22Rv1 (cell line): ENCODE results near the gene ZNF621.

Source experiments
- CTCF ChIP-seq: fragments of 450-650 bp; IDR thresholded peaks from 2 replicates; pipeline ENCODE4 v1.5.1; 2017; ENCODE audit warnings: mild to moderate bottlenecking
- ZFX ChIP-seq: fragments of 450-650 bp; IDR thresholded peaks from 2 replicates; pipeline ENCODE4 v1.6.1; 2017; ENCODE audit warnings: antibody characterized with exemption, borderline replicate concordance

GRCh38 chr3:40586901-40587300 is 62.1 kb downstream of the ZNF621 start:
- TF ChIP-seq CTCF (no peak), ZFX (no peak)
